Rectal smooth muscle tissue (tissue), 1 donor: ENCODE results near the gene NFKB2.

Experiments
- H3K27ac ChIP-seq: one replicate; pipeline ENCODE4 v1.7.0; 2013; ENCODE audit warnings: low read depth, low read length, inconsistent platforms
- H3K27me3 ChIP-seq: one replicate; pipeline ENCODE4 v1.7.0; 2013; ENCODE audit warnings: low read length; ENCODE audit not compliant: control insufficient read depth, insufficient read depth
- H3K36me3 ChIP-seq: one replicate; pipeline ENCODE4 v1.7.0; 2013; ENCODE audit warnings: low read length; ENCODE audit not compliant: control insufficient read depth, insufficient read depth
- H3K4me1 ChIP-seq: one replicate; pipeline ENCODE4 v1.7.0; 2013; ENCODE audit warnings: low read length; ENCODE audit not compliant: control insufficient read depth, insufficient read depth
- H3K4me3 ChIP-seq: one replicate; pipeline ENCODE4 v1.7.0; 2013; ENCODE audit warnings: low read length
- H3K9ac ChIP-seq: one replicate; pipeline ENCODE4 v1.7.0; 2013; ENCODE audit warnings: low read length

NFKB2 gene

GRCh38 chr10:102381983-102382382 lies 13.5 kb upstream of the NFKB2 start:
- H3K4me3 ChIP-seq: no peak overlapping the region
- no peak overlapping the region for H3K27ac ChIP-seq
- H3K36me3 ChIP-seq: peaks cover 25% of the 10 kb centered on the region
- H3K27me3 ChIP-seq: no peaks in the 10 kb centered on the region
- H3K4me1 ChIP-seq: no peaks in the 10 kb centered on the region
- no peak overlapping the region for H3K9ac ChIP-seq

GRCh38 chr10:102382871-102383270 lies 12.6 kb upstream of the NFKB2 start:
- no peak overlapping the region for H3K9ac ChIP-seq
- H3K36me3 ChIP-seq: peaks cover 24% of the 10 kb centered on the region
- H3K4me1 ChIP-seq: no peaks in the 10 kb centered on the region
- no peak overlapping the region for H3K4me3 ChIP-seq
- H3K27ac ChIP-seq: no peak overlapping the region
- no peaks in the 10 kb centered on the region for H3K27me3 ChIP-seq

GRCh38 chr10:102384053-102384452 lies 11.5 kb upstream of the NFKB2 start:
- Histone ChIP-seq H3K4me1 (no peaks in the 10 kb centered on the region), H3K36me3 (peaks cover 20% of the 10 kb centered on the region), H3K27me3 (no peaks in the 10 kb centered on the region), H3K27ac (no peak overlapping the region), H3K9ac (no peak overlapping the region), H3K4me3 (no peak overlapping the region)

DNA sequence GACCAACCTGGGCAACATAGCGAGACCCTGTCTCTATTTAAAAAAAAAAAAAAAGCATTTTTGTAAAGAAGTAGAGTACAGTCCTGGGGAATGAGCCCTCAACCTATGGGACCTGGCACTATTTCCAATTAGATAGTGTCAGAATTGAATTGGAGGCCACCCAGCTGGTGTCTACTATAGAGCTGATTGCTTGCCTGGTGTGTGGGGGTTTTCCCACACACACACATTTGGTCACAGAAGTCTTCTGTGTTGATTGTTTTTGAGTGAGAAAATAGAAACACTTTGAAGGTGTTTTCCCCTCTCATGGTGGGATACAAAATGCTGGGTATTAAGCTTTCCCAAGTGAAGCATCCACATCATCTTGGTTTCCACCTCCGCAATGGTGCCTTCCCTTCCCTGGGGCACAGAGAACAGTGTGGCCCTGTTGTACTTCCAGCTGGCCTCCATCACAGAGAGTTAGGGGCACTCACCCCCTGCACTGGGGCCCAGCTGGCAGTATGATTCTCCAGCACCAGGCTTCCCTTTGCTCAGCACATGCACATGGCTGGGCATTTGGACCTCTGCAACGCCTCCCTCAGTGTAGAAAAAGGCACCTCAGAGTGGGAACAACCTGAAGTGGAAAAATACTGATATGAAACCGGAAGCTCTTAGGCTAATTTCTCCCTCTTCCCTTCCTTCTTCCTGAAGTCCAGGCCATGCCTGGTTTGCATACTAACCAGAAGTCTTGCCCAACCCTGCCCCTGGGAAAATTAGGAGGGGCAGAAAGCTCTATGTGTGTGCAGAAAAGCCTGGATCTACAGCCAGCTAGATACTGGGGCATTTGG lies 10.7 kb upstream of the NFKB2 start:
- no peaks in the 10 kb centered on the region for H3K27me3 ChIP-seq
- no peak overlapping the region for H3K27ac ChIP-seq
- H3K9ac ChIP-seq: no peak overlapping the region
- peaks cover 12% of the 10 kb centered on the region for H3K36me3 ChIP-seq
- no peaks in the 10 kb centered on the region for H3K4me1 ChIP-seq
- no peak overlapping the region for H3K4me3 ChIP-seq

DNA sequence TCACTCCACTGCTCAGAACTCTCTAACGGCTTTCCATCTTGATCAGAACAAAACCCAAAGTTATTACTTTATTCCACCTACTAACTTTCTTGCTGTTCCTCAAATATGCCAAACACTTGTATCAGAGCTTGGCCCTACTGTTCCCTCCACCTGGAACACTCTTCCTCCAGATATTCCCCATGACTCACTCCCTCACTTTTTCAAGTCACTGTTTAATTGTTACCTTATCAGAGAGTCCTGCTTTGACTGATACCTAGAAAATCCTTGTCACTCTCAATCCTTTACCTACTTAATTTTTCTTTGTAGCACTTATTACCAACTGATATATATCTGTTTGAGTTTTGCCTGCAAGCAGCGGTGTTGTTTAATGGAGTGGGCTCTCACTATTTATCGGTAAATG lies 5.6 kb upstream of the NFKB2 start:
- H3K4me1 ChIP-seq: no peaks in the 10 kb centered on the region
- no peak overlapping the region for H3K9ac ChIP-seq
- no peaks in the 10 kb centered on the region for H3K27me3 ChIP-seq
- H3K4me3 ChIP-seq: no peak overlapping the region
- no peaks in the 10 kb centered on the region for H3K36me3 ChIP-seq
- H3K27ac ChIP-seq: no peak overlapping the region

DNA sequence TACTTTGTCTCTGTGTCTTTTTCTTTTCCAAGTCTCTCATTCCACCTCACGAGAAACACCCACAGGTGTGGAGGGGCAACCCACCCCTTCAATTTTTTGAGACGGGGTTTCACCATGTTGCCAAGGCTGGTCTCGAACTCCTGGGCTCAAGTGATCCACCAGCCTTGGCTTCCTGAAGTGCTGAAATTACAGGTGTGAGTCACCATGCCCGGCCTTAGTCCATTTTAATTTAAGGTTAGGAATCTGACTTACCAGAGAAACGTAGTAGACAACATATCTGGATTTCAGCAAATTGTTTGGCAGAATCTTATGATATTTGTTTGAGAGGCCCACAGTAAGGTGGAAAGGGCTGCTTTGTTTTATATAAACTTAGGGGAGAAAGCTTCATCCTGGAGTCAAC lies 3.2 kb upstream of the NFKB2 start:
- Histone ChIP-seq H3K4me1 (peaks cover 9% of the 10 kb centered on the region), H3K27me3 (no peaks in the 10 kb centered on the region), H3K27ac (no peak overlapping the region), H3K4me3 (no peak overlapping the region), H3K9ac (no peak overlapping the region), H3K36me3 (peaks cover 3% of the 10 kb centered on the region)

- peak overlapping the region; percentile 97 for H3K27ac ChIP-seq
- H3K4me1 ChIP-seq: peaks cover 19% of the 10 kb centered on the region
- H3K9ac ChIP-seq: peak overlapping the region; percentile 25
- H3K36me3 ChIP-seq: peaks cover 3% of the 10 kb centered on the region
- peak overlapping the region; percentile 90 for H3K4me3 ChIP-seq
- H3K27me3 ChIP-seq: no peaks in the 10 kb centered on the region
Measured at GRCh38 chr10:102393411-102394078, 2.0 kb upstream of the NFKB2 start.

GRCh38 chr10:102394079-102394800 lies 1.3 kb upstream of the NFKB2 start:
- peaks cover 3% of the 10 kb centered on the region for H3K36me3 ChIP-seq

GRCh38 chr10:102394801-102395399 lies 605 bp upstream of the NFKB2 start:
- Histone ChIP-seq H3K9ac (peak overlapping the region; percentile 63), H3K4me1 (peaks cover 26% of the 10 kb centered on the region), H3K27ac (peak overlapping the region; percentile 97), H3K36me3 (peaks cover 3% of the 10 kb centered on the region), H3K4me3 (peak overlapping the region; percentile 90), H3K27me3 (no peaks in the 10 kb centered on the region)

More at GRCh38 chr10:102394079-102394800, 1.3 kb upstream of the NFKB2 start:
- H3K27ac ChIP-seq: peak overlapping the region; percentile 97
- H3K4me3 ChIP-seq: peak overlapping the region; percentile 90
- no peaks in the 10 kb centered on the region for H3K27me3 ChIP-seq
- peaks cover 22% of the 10 kb centered on the region for H3K4me1 ChIP-seq
- H3K9ac ChIP-seq: peak overlapping the region; percentile 63

DNA sequence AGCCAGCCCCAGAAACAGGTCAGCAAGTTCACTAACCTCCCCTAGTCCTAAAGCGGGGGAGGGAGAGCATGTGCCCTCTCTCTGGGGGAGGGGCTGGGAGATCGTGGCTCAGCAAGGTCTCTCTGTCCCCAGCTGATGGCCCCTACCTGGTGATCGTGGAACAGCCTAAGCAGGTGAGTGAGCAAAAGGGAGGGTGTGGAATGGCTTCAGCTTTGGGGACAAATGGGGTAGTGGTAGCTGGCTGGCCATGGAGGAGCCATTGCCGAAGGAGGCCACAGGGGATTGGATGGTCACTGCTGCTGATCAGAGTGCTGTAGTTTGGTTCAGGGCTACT lies 779 bp downstream of the NFKB2 start:
- Histone ChIP-seq H3K27me3 (no peaks in the 10 kb centered on the region), H3K27ac (peak overlapping the region; percentile 97), H3K9ac (peak overlapping the region; percentile 12), H3K36me3 (peaks cover 9% of the 10 kb centered on the region), H3K4me1 (peaks cover 32% of the 10 kb centered on the region), H3K4me3 (peak overlapping the region; percentile 90)

DNA sequence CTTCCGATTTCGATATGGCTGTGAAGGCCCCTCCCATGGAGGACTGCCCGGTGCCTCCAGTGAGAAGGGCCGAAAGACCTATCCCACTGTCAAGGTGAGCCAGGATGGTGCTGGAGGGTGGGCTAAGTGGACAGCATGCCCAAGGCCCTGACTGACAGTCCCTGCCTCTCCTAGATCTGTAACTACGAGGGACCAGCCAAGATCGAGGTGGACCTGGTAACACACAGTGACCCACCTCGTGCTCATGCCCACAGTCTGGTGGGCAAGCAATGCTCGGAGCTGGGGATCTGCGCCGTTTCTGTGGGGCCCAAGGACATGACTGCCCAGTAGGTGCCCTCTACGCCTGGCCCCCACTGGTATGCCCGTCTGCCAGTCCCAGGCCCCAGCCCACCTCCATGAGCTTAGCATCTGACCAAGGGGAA lies 1.2 kb downstream of the NFKB2 start:
- Histone ChIP-seq H3K27ac (peak overlapping the region; percentile 97), H3K27me3 (no peaks in the 10 kb centered on the region), H3K4me3 (peak overlapping the region; percentile 90), H3K4me1 (peaks cover 36% of the 10 kb centered on the region), H3K9ac (peak overlapping the region; percentile 12), H3K36me3 (peaks cover 13% of the 10 kb centered on the region)
